Ovary (tissue), 3 donors: ENCODE data around the gene ETV6.

Experiments
- CTCF ChIP-seq, 3 donors: fragments of 450-650 bp in 2 of 3; fragments of 200-600 bp in 1 of 3; IDR thresholded peaks; one replicate each; pipeline versions ENCODE4 v1.5.1 to v1.8.0; 2016 to 2022; ENCODE audit warnings: antibody characterized with exemption in 3 of 3, mild to moderate bottlenecking in 1 of 3
- POLR2A ChIP-seq: fragments of 450-650 bp; IDR thresholded peaks from one replicate; pipeline ENCODE4 v1.6.1; 2017; ENCODE audit warnings: antibody characterized with exemption, mild to moderate bottlenecking, moderate library complexity
- donor health status: DM: no; HTN: no; CAD: no.

- no peak for TF ChIP-seq POLR2A
- no peak for TF ChIP-seq CTCF (IDR thresholded peaks at IDR 0.05)
Observed at GRCh38 chr12:11815397-11815796, 165.9 kb downstream of the ETV6 start.
